Brain microvascular endothelial cell (primary cell): Measurements from ENCODE around the gene ATP8A2.
A peak's percentile ranks its signal among the peaks of the same experiment; 100 is the strongest.

ENCODE experiments used
- DNase-seq: peaks from one replicate; pipeline ENCODE4 v3.0.0-alpha.2; 2020
- H3K27ac ChIP-seq: fragments of 250-450 bp; sonication (Bioruptor Pico); 2 replicates; pipeline ENCODE4 v1.5.1; 2020; ENCODE audit warnings: mild to moderate bottlenecking, moderate library complexity
- H3K27me3 ChIP-seq: fragments of 250-450 bp; sonication (Bioruptor Pico); replicated peaks from 2 replicates; pipeline ENCODE4 v1.5.1; 2020; ENCODE audit warnings: mild to moderate bottlenecking
- H3K36me3 ChIP-seq: fragments of 250-450 bp; sonication (Bioruptor Pico); replicated peaks from 2 replicates; pipeline ENCODE4 v1.5.1; 2020; ENCODE audit warnings: mild to moderate bottlenecking
- H3K4me3 ChIP-seq: 2 replicates; pipeline ENCODE4 v1.5.1; 2011; ENCODE audit warnings: low read depth, mild to moderate bottlenecking, control low read depth, low read length, moderate library complexity
- CTCF ChIP-seq: IDR thresholded peaks from 2 replicates; pipeline ENCODE4 v1.5.1; 2011; ENCODE audit warnings: low read depth, mild to moderate bottlenecking, moderate library complexity, low read length, control low read depth, inconsistent platforms; ENCODE audit errors: missing control alignments
- in situ Hi-C: cut with HindIII; loops from 2 replicates; pipeline ENCODE4 v1.10.0; 2017; ENCODE audit warnings: low sequenced_read_pairs, low pct_ligation_motif_present

Gene ATP8A2

GRCh38 chr13:25574437-25575411 is 202.9 kb downstream of the ATP8A2 start:
- no peaks in the 10 kb centered on the region for H3K27me3 ChIP-seq
- peak; percentile 89 for DNase-seq
- TF ChIP-seq CTCF: peak; percentile 98
- H3K4me3 ChIP-seq: no peak overlapping the region
- H3K36me3 ChIP-seq: no peaks in the 10 kb centered on the region
- in situ Hi-C loops: loop anchor here (25.0 kb wide), 1 partner anchor 488 kb away; the partner anchor contains the start of gene SHISA2
- no peak overlapping the region for H3K27ac ChIP-seq

DNA sequence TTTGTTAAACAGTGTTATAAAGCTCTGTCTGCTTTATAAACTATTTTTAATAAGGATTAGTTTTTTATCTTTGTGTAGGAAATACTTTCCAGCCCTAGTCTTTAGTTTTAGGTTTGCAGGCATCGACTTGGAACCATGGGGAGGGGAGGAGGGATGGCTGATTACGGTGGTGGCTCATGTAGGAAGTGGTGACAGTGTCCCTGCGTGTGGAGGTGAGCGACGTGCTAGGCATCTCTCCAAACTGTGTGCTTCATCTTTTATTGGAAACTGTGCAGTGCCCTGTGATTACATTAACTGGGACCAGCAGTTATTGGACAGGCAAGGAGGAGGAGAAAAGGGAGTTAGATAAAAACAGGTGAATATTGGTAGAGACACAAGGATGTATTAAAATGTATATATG is 203.8 kb downstream of the ATP8A2 start:
- DNase-seq: no peak
- in situ Hi-C loops: no loop called here
- H3K4me3 ChIP-seq: no peak overlapping the region
- H3K27me3 ChIP-seq: no peaks in the 10 kb centered on the region
- H3K36me3 ChIP-seq: no peaks in the 10 kb centered on the region
- no peak overlapping the region for H3K27ac ChIP-seq
- no peak for TF ChIP-seq CTCF

- H3K36me3 ChIP-seq: no peaks in the 10 kb centered on the region
- in situ Hi-C loops: no loop called here
- no peaks in the 10 kb centered on the region for H3K27me3 ChIP-seq
- TF ChIP-seq CTCF: no peak
- no peak for DNase-seq
- no peak overlapping the region for H3K27ac ChIP-seq
- H3K4me3 ChIP-seq: no peak overlapping the region
These were observed 206.8 kb downstream of the ATP8A2 start for GRCh38 chr13:25578526-25578925.

DNA sequence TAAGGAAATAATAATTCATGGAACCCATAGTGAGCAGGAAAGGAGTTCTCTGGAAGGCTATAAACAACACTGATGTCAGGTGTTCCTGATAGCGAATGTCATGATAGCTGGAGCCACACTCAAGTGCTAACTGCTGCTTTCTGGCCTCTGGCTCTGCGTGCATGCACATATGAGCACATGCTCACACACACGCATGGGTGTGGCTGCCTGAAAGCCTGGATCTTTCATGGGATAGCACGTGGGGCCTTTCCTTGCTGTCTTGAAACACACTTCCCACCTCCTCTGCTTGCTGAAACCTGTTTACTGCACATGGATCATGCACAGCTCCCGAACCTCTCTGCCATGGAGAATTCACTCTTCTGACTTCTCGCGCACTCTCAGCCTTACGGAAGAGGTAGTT is 207.4 kb downstream of the ATP8A2 start:
- Histone ChIP-seq H3K27me3 (no peaks in the 10 kb centered on the region), H3K27ac (no peak overlapping the region), H3K36me3 (no peaks in the 10 kb centered on the region), H3K4me3 (no peak overlapping the region)
- DNase-seq: no peak
- in situ Hi-C loops: no loop called here
- no peak for TF ChIP-seq CTCF

DNA sequence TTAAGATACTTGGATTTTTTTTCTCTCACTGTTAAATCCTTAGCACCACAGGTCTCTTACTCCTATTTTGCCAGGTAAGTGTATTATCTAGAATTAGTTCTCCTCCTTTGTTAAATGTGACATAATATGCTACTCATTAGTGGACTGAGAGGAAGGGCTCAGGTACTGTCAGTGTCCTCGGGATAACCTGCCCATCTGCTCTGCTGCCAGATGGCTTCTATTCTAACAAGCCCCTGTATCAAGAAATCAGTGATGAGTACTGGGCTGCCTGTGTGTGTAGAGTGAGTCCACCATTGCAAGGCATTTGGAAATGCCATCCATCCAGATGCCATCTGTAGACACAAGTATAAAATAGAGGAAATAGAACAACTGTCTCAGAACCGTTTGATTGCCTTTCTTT is 209.6 kb downstream of the ATP8A2 start:
- DNase-seq: no peak
- H3K27ac ChIP-seq: no peak overlapping the region
- no peak for TF ChIP-seq CTCF
- H3K27me3 ChIP-seq: no peaks in the 10 kb centered on the region
- no peak overlapping the region for H3K4me3 ChIP-seq
- in situ Hi-C loops: no loop called here
- H3K36me3 ChIP-seq: no peaks in the 10 kb centered on the region

GRCh38 chr13:25584087-25584486 is 212.3 kb downstream of the ATP8A2 start:
- no peak for DNase-seq
- no peaks in the 10 kb centered on the region for H3K27me3 ChIP-seq
- in situ Hi-C loops: no loop called here
- no peaks in the 10 kb centered on the region for H3K36me3 ChIP-seq
- H3K27ac ChIP-seq: no peak overlapping the region
- no peak for TF ChIP-seq CTCF
- no peak overlapping the region for H3K4me3 ChIP-seq
